Germinal center (tissue), 1 donor: ENCODE measurements around the gene CAPN5.
"Not testable (repeated sequence)": the region's sequence is repeated elsewhere in the genome, so short reads cannot be mapped to it uniquely, and the experiment has no call there.

Experiments
- DNase-seq: peaks from one replicate; pipeline ENCODE4 v3.0.0; 2012; ENCODE audit warnings: mixed read lengths, low spot score

The CAPN5 gene

DNA sequence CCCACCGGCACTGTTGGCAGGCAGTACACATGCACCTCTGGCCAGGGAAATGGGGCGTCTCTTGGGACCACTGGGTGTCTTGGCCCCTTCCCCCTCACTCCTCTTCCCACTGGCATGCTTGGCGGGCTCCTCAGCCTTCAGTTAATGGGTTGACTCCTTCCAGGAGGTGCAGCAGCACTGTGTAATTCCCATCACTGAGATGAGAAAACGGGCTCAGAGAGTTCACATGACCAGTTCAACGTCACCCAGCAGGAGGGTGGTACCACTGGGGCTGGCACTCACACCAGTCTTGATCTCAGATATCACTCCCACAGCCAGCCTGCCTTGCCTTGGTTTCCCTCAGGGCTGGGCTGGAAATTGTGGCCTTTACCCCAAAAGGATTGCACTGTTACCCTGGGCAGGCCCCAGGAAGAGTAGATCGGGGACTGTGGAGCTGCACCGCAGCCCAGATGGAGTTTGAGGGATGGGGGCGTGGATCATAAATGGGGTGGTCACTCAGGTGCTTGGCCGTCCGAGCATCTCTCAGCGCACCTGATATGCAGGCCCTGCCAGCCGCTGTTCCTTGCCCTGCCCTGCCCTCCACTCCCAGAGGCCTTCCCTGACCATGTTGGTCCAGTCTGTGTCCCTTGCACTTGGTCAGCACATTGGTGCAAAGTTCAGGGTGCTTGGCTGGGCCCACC, 16.9 kb downstream of the CAPN5 start:
- no peak for DNase-seq

GRCh38 chr11:77084581-77085191, 17.9 kb downstream of the CAPN5 start:
- DNase-seq, result no peak

DNA sequence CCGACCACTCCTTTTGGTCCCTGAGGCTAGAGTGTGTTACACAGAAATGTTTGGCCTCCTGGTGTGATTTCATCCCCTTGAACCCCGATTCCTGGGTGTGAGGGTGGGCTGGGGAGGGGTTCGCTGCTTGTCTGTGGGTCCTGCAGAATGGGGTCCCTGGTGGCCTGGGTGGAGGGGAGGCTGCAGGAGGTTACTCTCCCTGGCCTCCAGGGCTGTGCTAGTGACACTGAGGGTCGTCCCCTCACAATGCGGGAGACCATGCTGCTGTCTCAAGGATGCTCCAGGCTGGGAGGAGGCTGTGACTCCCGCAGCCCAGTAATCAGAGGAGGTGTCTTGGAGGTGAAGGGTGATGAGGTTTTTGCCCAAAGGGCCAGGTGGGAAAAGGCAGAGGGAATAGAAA, 18.9 kb downstream of the CAPN5 start:
- no peak for DNase-seq

DNA sequence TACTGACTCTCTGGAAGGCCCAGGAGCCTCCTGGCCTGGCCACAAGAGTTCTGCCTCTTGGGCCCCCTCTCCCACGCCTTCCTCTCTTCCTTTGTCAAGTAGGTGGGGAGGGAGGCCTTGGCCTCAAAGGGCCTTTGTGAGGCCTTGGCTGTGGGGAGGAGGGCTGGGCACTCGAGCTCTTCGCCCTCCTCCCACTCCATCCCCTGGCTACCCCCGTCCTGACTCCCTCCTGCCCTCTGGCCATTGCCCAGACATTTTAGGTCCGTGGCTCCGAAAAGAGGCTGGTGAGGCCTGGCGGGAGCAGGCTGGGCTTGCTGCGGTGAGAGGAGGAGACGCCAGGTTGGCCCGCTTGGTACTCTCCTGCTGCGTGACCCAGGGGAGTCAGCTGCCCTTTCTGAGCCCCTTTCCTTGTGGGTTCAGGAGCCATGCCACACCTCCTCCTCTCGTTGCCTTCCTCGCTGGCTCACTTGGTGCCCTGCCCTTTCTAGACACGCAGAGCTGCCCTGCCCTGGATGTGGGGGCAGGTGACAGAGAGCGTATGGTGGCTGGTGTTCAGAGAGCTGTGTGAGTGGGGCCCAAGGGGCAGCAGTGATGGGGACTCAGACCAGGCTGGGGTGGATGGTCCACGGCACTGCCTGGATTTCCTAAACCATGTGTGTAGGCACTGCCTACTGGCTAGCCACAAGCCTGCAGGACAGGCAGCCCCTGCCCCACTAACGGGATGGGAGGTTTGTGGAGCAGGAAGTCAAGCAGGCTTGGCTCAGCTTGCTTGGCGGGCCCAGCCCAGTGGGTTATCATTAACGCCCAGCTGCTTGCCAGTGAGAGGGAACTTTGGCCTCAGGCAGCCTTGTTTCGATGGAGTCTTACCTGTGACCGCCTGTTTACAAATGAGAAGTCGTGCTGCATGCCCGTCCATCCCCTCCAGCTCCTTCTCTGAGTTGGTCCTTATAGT, 20.0 kb downstream of the CAPN5 start:
- no peak for DNase-seq

DNA sequence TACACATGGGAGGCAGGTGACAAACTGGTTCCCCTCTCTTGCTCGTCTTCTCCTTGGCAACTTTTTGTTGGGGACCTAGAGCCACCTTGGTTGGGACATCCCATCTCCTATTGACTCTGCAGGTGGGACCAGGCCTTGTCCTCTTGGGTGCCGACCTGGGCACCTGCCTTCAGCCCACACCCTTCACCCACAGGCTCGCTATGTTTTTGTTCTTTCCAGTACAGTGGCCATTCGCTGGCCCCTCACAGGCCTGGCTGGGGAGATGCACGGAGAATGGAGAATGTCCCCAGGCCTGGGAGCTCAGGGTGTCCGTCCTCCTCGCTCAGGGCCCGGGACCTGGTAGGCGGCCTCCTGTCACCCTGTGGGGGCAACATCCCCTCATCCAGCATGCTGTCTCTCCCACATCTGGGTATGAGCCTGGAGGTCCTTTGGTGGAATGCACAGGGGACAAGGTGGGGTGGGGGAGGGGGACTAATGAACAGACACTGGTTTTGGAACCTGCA, 21.0 kb downstream of the CAPN5 start:
- DNase-seq, result no peak

DNA sequence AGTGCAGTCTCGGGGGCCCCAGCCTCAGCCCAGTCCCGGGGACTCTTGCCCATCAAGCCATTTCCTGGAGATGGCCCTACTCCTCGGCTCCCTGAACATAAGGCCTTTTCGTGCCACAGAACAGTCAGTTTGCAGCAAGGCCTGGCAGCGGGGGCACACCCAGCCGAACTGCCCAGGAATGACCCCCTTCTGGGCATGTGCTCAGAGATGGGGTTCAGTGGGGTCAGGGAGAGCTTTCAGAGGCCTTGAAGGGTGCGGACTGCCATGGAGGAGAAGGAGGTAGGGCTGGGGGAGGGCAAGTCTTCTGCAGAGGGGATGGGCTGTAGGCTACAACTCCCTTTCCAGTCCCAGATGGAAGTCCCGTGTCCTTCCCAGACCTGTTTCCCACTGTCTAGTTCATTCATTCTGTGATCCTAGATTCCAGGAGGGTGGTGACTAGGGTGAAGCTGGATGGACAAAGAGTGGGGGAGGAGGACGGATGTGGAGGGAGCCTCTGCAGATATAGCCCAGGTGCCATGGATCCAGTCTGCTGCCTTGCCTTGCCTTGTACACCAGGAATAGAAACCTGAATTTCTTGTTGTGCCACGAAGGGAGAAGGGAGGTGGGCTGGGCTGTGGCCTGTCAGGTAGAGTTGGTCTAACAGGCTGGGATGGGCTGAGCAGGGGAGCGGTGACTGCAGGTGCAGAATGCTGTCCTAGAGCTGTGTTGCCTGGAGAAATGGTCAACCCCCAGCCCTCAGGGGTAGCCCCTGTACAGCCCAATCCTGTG, 21.6 kb downstream of the CAPN5 start:
- no peak for DNase-seq

DNA sequence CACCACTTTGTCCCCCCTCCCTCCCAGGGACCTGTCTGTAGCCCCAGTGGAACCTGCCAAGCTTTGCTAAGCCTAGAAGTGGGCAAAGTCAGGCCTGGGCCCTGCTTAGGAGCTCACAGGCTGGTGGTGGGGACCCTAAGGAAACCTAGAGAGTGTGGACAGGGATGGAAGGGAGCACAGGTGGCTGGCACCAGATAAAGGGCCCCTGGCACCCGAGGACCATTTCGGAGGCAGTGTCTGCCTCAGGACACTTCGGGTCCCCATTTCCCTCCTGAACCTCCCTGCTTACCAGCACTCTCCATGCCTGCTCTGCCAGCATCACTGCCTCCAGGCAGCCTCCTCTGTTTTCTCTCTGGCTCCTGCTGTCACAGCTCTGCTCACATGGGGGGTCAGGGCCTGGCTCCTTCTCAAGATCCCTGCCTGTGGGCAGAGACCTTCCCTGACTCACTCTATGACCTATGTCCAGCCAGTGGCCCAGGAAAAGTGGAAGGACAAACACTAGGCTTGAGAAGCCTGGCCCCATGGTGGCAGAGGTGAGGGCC, 22.3 kb downstream of the CAPN5 start:
- no peak for DNase-seq

- no peak for DNase-seq
These were observed 23.2 kb downstream of the CAPN5 start for GRCh38 chr11:77090046-77090372.

- no peak for DNase-seq
These were observed 23.8 kb downstream of the CAPN5 start for GRCh38 chr11:77090373-77091111.

- peak; percentile 86 for DNase-seq
These were observed 24.6 kb downstream of the CAPN5 start for GRCh38 chr11:77091146-77091940.

DNA sequence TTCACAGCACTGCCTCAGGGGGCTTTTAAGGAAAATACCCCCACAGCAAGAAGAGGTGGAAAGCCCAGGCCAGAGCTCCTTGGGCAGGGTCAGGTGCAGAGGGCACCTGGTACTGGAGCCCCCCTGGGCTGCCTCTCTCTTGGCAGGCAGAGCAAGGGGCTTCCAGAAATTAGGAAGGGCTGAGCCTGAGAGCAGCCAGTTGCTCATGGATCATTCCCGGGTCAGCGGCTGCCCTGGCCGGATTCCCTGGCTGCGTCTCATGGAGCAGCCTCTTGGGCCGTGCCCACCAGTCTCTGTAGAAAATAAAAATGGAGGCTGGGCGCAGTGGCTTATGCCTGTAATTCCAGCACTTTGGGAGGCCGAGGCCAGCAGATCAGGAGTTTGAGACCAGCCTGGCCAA, 25.6 kb downstream of the CAPN5 start:
- no peak for DNase-seq

DNA sequence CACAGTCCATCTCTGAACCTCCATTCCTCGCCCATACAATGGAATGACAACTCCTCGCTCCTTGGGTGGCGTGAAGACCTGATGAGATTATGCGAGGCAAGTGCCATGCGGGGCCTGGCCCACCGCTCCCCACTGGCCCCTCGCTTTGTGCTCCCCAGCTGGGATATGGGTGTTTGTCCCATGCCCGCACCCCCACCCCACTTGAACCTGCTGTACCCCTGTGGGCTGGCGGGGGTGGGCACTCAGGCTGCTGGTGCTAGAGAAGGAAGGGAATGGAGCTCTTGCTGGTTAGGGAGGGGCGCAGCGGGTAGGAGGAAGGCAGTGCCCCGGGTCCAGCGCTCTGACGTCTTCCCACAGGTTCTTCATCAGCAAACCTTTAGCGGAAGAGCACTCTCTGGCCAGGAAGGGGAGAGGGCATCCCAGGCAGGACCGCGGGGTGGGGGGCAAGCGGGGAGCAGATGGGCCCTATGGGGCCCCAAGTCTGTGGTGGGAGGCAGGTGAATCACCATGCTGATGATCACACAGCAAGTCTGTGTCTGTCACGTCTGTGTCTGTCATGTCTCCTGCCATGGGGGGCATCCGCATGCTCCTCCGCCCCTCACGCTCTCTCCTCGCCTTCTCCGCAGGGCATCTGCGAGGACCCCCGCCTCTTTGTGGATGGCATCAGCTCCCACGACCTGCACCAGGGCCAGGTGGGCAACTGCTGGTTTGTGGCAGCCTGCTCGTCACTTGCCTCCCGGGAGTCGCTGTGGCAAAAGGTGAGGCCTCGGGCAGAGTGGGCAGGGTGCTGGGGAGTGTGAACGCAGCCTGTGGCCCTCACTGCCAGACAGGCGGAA, 26.5 kb downstream of the CAPN5 start:
- no peak for DNase-seq

GRCh38 chr11:77093987-77094840, 27.4 kb downstream of the CAPN5 start:
- DNase-seq, result no peak

- no peak for DNase-seq
These were observed 28.1 kb downstream of the CAPN5 start for GRCh38 chr11:77094841-77095365.

DNA sequence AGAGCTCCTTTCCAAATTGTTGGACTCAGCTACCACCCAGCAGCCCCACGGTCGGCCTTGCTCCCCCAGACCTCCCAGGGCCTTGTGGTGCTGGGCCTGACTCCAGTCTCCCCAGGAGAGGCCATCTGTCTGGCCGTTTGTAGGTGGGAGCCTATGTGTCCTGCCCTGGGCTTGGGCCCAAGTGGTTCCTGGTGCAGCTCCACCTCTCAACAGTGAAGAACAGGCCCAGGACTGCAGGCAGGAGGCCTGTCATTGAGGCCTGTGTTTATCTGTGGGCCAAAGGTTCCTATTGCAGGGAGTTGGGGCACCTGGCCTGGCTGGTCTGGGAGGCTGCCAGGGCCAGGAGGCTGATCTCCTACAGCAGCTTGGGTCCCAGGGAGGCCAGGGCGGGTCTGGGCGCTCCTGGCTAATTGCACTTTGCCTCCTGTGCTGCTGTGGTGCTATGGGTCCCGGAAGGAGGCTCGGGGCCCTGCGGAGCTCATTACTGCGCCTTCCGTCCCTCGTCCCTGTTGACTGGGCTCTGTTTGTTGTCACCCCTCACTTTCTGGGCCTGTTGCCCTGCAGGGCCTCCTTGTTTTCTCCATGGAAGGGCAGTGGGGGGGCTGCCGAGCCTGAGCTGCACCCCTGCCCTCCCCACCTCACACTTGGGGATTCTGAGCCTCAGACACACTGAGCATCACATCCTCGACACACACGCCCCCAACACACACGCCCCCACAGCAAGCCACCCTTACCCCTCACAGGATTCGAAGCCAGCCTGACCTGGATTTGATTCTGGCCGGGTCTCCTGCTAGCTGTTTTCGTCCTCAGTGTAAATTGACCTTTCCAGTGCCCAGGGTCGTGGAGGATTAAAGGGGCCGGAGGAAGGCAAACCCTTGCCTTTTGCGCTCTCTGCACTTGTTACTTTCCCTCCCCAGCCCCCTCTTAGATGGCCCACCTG, 29.1 kb downstream of the CAPN5 start:
- no peak for DNase-seq

DNA sequence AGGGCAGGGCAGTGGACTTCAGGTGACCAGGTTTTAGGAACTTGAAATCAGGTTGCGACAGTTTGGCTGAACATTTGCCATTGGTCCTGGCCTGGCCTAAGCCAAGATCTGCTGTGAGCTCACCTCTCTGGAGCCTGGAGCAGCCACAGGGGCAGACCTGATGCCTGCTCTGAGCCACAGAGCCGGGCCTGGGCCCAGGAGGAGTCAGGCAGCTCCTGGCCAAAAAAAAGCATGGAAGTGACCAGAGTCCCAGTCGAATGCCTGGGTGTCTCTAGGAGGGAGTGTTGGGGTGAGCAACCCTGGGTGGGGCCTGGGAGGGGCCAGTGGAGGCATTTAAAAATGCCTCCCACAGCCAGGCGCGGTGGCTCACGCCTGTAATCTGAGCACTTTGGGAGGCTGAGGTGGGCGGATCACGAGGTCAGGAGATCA, 29.8 kb downstream of the CAPN5 start:
- no peak for DNase-seq

DNA sequence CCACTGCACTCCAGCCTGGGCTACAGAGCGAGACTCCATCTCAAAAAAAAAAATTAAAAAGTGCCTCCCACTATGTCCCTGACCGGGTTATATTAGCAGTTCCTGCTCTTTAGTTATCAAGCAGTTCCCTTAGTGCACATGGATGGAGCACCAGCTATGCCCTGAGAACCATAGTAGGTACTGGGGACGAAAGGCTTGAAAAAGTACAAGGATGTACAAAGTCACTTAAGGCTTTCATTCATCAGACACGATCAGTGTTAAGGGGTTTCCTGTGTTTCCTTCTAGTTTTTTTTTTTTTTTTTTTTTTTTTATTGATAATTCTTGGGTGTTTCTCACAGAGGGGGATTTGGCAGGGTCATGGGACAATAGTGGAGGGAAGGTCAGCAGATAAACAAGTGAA, 30.4 kb downstream of the CAPN5 start:
- not testable (repeated sequence) for DNase-seq
